ENCODE data around the gene OGFOD3. TPM values are rescaled to one million over a fixed set of nuclear protein-coding genes. Genes with fewer than 3 reads are reported as not detected.
A peak's percentile ranks its signal among the peaks of the same experiment; 100 is the strongest.
"Not testable (repeated sequence)": the region's sequence is repeated elsewhere in the genome, so short reads cannot be mapped to it uniquely, and the experiment has no call there.

Gene OGFOD3
- total RNA-seq, 2 donors from 2014 or later: 26.4 to 32.4 TPM

DNA sequence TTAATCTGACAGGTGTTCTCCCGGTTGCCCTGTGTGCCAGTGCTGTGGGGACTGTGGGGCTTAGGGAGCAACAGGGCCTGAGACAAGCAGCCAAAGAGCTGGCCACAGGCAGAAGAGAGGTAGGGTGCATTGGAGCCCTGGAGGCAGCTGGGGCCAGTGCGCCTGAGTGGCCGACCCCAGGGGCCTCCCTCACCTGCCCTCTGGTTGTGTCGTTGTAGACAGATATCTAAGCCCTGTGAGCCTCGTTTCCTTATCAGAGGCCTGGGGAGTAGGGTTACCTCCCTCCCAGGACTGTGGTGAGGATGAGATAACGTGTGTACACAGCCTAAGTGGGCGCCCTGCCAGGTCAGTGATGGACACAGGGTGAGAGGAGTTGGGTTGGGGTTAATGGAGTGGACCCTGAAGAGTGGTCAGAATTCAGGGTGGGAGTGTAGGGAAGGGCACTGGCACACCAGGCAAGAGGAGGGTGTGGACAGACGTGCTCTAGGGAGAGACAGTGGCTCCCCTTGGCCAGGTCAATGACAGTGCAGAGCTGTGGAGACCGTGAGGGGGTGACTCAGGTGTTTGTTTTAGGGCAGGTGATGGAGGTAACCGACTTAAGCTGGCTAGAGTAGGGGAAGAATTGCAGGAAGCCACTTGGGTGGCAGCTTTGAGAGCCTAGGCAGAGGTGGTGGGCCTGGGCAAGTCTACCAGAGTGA, 43.6 kb upstream of the OGFOD3 start:
- Histone ChIP-seq H3K27ac (no peak overlapping the region), H3K36me3 (peaks cover 61% of the 10 kb centered on the region), H3K9me3 (no peaks in the 10 kb centered on the region), H3K4me1 (peaks cover 0 to 32% of the 10 kb centered on the region in 2 donors), H3K27me3 (no peaks in the 10 kb centered on the region), H3K4me3 (no peak overlapping the region)
- TF ChIP-seq, protein P1, sequence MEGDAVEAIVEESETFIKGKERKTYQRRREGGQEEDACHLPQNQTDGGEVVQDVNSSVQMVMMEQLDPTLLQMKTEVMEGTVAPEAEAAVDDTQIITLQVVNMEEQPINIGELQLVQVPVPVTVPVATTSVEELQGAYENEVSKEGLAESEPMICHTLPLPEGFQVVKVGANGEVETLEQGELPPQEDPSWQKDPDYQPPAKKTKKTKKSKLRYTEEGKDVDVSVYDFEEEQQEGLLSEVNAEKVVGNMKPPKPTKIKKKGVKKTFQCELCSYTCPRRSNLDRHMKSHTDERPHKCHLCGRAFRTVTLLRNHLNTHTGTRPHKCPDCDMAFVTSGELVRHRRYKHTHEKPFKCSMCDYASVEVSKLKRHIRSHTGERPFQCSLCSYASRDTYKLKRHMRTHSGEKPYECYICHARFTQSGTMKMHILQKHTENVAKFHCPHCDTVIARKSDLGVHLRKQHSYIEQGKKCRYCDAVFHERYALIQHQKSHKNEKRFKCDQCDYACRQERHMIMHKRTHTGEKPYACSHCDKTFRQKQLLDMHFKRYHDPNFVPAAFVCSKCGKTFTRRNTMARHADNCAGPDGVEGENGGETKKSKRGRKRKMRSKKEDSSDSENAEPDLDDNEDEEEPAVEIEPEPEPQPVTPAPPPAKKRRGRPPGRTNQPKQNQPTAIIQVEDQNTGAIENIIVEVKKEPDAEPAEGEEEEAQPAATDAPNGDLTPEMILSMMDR (IDR thresholded peaks at IDR 0.05): no peak
- DNase-seq (ENCODE audit: low spot score): no peak

DNA sequence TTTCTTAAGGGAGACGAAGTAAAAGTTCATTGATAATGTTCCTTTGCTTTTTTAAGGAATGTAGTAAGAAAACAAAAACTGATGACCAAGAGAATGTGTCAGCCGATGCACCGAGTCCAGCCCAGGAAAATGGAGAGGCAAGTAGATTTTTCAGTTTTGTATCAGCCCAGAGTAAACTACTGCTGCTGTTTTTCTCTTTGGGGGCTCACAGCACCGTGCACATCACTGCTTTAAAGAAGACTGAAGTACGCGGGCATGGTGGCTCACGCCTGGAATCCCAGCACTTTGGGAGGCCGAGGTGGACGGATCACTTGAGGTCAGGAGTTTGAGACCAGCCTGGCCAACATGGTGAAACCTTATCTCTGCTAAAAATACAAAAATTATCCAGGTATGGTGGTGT, 41.5 kb upstream of the OGFOD3 start:
- H3K27me3 ChIP-seq; H3K9me3 ChIP-seq; H3K27ac ChIP-seq; DNase-seq (ENCODE audit: low spot score); H3K4me3 ChIP-seq: not testable (repeated sequence)
- peaks cover 40% of the 10 kb centered on the region for H3K36me3 ChIP-seq
- H3K4me1 ChIP-seq: peaks cover 0 to 41% of the 10 kb centered on the region in 2 donors

DNA sequence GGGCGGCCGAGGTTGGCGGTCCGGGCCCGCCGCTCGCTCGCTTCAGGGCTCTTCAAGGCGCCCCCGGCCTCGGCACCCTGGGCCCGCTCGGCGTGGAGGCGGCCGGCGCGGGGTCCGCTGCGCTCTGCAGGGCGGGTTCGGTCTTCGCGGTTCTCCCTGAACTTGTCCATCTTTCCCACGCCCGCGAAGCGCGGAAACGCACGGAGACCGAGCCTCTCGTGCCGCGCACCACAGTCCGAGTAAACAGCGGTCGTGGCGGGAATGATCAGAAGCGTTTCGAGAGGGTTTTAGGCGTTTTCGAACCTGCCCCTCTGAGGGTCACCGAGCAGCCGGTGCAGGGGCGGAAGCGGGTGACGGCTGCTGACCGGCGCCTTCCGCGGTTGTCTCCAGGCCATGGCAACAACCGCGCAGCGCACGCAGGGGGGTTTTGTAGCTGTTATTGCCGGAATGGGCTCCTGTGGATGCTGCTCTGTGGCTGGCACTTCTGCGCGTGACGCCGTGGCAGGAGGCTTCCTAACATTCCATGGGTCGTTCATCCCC, 40.6 kb upstream of the OGFOD3 start:
- no peak for DNase-seq (ENCODE audit: low spot score)
- peak overlapping the region; percentile 100 for H3K27ac ChIP-seq
- TF ChIP-seq, protein P1 (IDR thresholded peaks at IDR 0.05): no peak
- H3K36me3 ChIP-seq: peaks cover 31% of the 10 kb centered on the region
- peaks cover 0 to 36% of the 10 kb centered on the region in 2 donors for H3K4me1 ChIP-seq
- H3K27me3 ChIP-seq: no peaks in the 10 kb centered on the region
- peak overlapping the region; percentile 81 to 96 for H3K4me3 ChIP-seq
- H3K9me3 ChIP-seq: no peaks in the 10 kb centered on the region

DNA sequence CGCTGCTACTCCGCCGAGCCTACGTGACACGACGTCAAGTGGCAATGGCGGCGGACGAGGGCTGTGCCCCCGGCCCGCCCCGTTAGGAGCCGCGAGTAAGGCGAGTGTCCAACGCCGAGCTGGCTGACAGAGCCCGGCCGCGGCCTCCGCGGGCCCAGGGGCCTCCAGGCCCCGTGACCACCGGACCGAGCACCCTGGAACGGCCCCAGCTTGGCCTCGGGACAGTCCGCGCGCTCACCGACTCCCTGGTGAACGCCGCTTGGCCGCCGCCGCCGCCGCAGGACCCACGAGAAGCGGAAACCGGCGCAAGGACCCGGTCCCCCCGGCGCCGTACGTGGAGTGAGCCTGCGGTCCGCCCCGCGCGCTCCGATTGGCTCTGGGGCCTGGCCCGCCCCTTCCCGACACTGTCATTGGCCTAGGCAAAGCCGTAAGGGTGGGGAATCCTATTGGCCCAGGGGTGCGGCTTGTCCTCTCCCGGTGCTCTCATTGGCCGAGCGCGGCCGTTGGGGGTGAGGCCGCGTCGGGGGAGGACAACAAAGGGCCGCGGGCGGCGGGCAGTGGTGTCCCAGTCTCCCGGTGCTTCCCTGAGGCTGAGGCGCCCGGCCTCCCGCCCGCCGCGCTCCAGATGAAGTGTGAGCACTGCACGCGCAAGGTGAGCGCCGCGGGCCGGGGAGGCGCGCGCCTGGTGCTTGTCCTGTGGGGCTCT, 39.9 kb upstream of the OGFOD3 start, which contains the start of gene NARF:
NARF (plus strand) TSS at position 563 of the 706 bp plus-strand sequence; CDS start at position 626, 63 bp downstream.
- Histone ChIP-seq H3K27ac (peak within 1 kb of the TSS; percentile 100), H3K36me3 (peaks cover 30% of the 10 kb centered on the region), H3K4me3 (peak within 1 kb of the TSS; percentile 81 to 96), H3K27me3 (no peaks in the 10 kb centered on the region), H3K4me1 (peaks cover 0 to 32% of the 10 kb centered on the region in 2 donors), H3K9me3 (no peaks in the 10 kb centered on the region)
- peak; percentile 99 for DNase-seq (ENCODE audit: low spot score)
- TF ChIP-seq, protein P1 (IDR thresholded peaks at IDR 0.05): no peak

DNA sequence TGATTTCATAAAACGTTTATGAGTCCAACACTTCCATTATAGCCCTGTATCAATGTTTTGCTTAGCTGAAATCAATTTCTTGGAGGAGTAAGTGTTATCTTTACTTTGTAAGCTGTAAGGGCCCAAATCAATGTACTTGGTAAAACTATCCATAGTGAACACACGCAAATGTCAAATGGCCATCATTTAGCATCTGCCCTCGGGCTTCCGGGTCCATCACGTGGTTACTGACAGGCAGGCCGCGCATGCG, 39.5 kb upstream of the OGFOD3 start:
- peaks cover 0 to 32% of the 10 kb centered on the region in 2 donors for H3K4me1 ChIP-seq
- no peaks in the 10 kb centered on the region for H3K27me3 ChIP-seq
- TF ChIP-seq, protein P1 (IDR thresholded peaks at IDR 0.05): no peak
- no peak for DNase-seq (ENCODE audit: low spot score)
- H3K9me3 ChIP-seq: no peaks in the 10 kb centered on the region
- peak overlapping the region; percentile 81 to 96 for H3K4me3 ChIP-seq
- peak overlapping the region; percentile 100 for H3K27ac ChIP-seq
- H3K36me3 ChIP-seq: peaks cover 27% of the 10 kb centered on the region
